HFFc6 (cell line): ENCODE data around the gene UGT1A7. TPM values are rescaled to one million over a fixed set of nuclear protein-coding genes. Genes with fewer than 3 reads are reported as not detected.

Source experiments
- DNase-seq: peaks from one replicate; pipeline ENCODE4 v3.0.0-alpha.2; 2018
- H3K27ac Mint-ChIP-seq: 2 replicates; pipeline ENCODE4 v1.8.0; 2020; ENCODE audit warnings: mild to moderate bottlenecking, mixed read lengths
- H3K27me3 Mint-ChIP-seq: 2 replicates; pipeline ENCODE4 v1.8.0; 2021; ENCODE audit warnings: mild to moderate bottlenecking, moderate library complexity, mixed read lengths; ENCODE audit not compliant: insufficient read depth
- H3K36me3 Mint-ChIP-seq: 2 replicates; pipeline ENCODE4 v1.8.0; 2021; ENCODE audit warnings: low read depth, mixed read lengths
- H3K4me1 Mint-ChIP-seq: 2 replicates; pipeline ENCODE4 v1.8.0; 2020; ENCODE audit warnings: low read depth, mixed read lengths
- H3K4me3 Mint-ChIP-seq: 2 replicates; pipeline ENCODE4 v1.8.0; 2020; ENCODE audit warnings: mild to moderate bottlenecking, moderate library complexity, mixed read lengths
- H3K9me3 Mint-ChIP-seq: 2 replicates; pipeline ENCODE4 v1.8.0; 2020; ENCODE audit warnings: mild to moderate bottlenecking, mixed read lengths
- total RNA-seq, 6 experiments: library from RNA; stranded (reverse); fragmentation: NEBNext Ultra II Directional; extraction: Animal tissue kit (Norgen Biotek cat#: 25700); gene quantifications; 2 replicates in 1 of 6; 3 replicates in 5 of 6; pipeline ENCODE4 v1.2.3, GENCODE V29; 2021
- TF ChIP-seq, protein P1 (sequence below): fragments of 200-600 bp; sonication (generic); IDR thresholded peaks from 2 replicates; pipeline ENCODE4 v1.5.0; 2021; ENCODE audit warnings: antibody characterized with exemption, mild to moderate bottlenecking

UGT1A7 gene
- total RNA-seq, 6 experiments from 2014 or later, result not detected

- no peak for DNase-seq
- TF ChIP-seq, protein P1, sequence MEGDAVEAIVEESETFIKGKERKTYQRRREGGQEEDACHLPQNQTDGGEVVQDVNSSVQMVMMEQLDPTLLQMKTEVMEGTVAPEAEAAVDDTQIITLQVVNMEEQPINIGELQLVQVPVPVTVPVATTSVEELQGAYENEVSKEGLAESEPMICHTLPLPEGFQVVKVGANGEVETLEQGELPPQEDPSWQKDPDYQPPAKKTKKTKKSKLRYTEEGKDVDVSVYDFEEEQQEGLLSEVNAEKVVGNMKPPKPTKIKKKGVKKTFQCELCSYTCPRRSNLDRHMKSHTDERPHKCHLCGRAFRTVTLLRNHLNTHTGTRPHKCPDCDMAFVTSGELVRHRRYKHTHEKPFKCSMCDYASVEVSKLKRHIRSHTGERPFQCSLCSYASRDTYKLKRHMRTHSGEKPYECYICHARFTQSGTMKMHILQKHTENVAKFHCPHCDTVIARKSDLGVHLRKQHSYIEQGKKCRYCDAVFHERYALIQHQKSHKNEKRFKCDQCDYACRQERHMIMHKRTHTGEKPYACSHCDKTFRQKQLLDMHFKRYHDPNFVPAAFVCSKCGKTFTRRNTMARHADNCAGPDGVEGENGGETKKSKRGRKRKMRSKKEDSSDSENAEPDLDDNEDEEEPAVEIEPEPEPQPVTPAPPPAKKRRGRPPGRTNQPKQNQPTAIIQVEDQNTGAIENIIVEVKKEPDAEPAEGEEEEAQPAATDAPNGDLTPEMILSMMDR, result no peak
- no peaks in the 10 kb centered on the region for H3K4me1 Mint-ChIP-seq
- no peak overlapping the region for H3K27ac Mint-ChIP-seq
- no peak overlapping the region for H3K4me3 Mint-ChIP-seq
- no peaks in the 10 kb centered on the region for H3K36me3 Mint-ChIP-seq
- H3K9me3 Mint-ChIP-seq, result peaks cover under 1% of the 10 kb centered on the region; the same call in 1 of the 2 replicates
- no peaks in the 10 kb centered on the region for H3K27me3 Mint-ChIP-seq
Observed at GRCh38 chr2:233673896-233674295, 7.8 kb upstream of the UGT1A7 start.

DNA sequence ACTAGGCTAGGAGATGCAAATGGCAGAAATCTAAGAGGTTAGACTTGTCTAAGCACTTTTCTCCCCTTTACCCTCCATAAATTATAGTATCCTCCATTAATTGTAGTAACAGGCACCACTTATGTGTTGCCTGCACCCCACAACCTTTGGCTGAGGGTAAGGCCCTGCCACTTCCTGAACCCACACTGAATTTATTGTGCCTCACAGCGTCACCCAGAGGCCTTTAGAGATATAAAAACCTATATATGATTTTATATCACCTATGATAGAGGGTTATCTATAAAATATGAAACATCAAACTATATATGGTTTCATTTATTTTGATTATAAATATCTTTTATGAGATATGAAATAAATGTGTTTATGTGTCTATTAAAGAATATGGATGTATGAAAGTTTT is 7.4 kb upstream of the UGT1A7 start:
- Mint-ChIP-seq H3K27me3 (no peaks in the 10 kb centered on the region), H3K36me3 (no peaks in the 10 kb centered on the region), H3K4me3 (no peak overlapping the region), H3K4me1 (no peaks in the 10 kb centered on the region), H3K27ac (no peak overlapping the region), H3K9me3 (no peaks in the 10 kb centered on the region; the same call in 1 of the 2 replicates)
- TF ChIP-seq, protein P1, result no peak
- DNase-seq, result no peak

- Mint-ChIP-seq H3K9me3 (peaks cover 4% of the 10 kb centered on the region; the same call in 1 of the 2 replicates), H3K36me3 (no peaks in the 10 kb centered on the region), H3K4me1 (no peaks in the 10 kb centered on the region), H3K27me3 (no peaks in the 10 kb centered on the region), H3K27ac (no peak overlapping the region), H3K4me3 (no peak overlapping the region)
- no peak for DNase-seq
- TF ChIP-seq, protein P1, result no peak; the same call in none of the 2 replicates
Observed at GRCh38 chr2:233674995-233675394, 6.7 kb upstream of the UGT1A7 start.

DNA sequence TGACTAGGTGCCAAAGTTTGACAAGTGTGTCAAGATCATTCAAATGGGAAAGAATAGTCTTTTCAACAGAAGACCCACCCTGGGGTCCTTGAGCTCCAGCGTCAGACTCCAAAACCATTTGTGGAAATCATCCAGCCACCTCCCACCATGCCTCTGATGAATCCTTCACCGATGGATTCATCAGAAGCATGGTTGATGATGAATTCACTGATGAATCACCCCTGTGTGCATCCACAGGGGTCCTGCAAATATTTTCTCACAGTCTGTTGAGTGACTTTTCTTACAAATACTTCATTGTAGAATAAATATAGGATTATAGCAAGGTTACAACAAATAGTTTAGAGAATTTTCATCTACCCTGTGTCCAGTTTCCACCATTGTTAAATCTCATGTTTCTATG is 5.7 kb upstream of the UGT1A7 start:
- DNase-seq, result no peak
- Mint-ChIP-seq H3K9me3 (peaks cover 10% of the 10 kb centered on the region; the same call in 1 of the 2 replicates), H3K4me3 (no peak overlapping the region), H3K27ac (no peak overlapping the region), H3K27me3 (no peaks in the 10 kb centered on the region), H3K36me3 (no peaks in the 10 kb centered on the region), H3K4me1 (no peaks in the 10 kb centered on the region)
- TF ChIP-seq, protein P1, result no peak

GRCh38 chr2:233679196-233679595 is 2.5 kb upstream of the UGT1A7 start:
- peaks cover 2% of the 10 kb centered on the region; the same call in 1 of the 2 replicates for H3K27me3 Mint-ChIP-seq
- no peaks in the 10 kb centered on the region for H3K36me3 Mint-ChIP-seq
- TF ChIP-seq, protein P1, result no peak
- DNase-seq, result no peak
- no peak overlapping the region for H3K4me3 Mint-ChIP-seq
- peaks cover 10% of the 10 kb centered on the region; the same call in 1 of the 2 replicates for H3K9me3 Mint-ChIP-seq
- H3K27ac Mint-ChIP-seq, result no peak overlapping the region
- H3K4me1 Mint-ChIP-seq, result no peaks in the 10 kb centered on the region
